HepG2 (cell line): ENCODE measurements around the gene G6PC3.

Source experiments
- CTCF ChIP-seq: sonication (generic); formaldehyde crosslinking; IDR thresholded peaks from 2 replicates; pipeline ENCODE4 v1.5.0; 2020; ENCODE audit warnings: mild to moderate bottlenecking, missing genetic modification reagents, moderate library complexity
- JUN ChIP-seq: sonication (generic); formaldehyde crosslinking; IDR thresholded peaks from 2 replicates; pipeline ENCODE4 v1.4.0; 2020; ENCODE audit warnings: mild to moderate bottlenecking, missing genetic modification reagents
- MXI1 ChIP-seq: IDR thresholded peaks from 3 replicates; pipeline ENCODE4 v1.6.1; 2012; ENCODE audit warnings: low read depth, low read length, inconsistent platforms, borderline replicate concordance
- NCOR1 ChIP-seq: fragments of 200-600 bp; sonication (generic); IDR thresholded peaks from 2 replicates; pipeline ENCODE4 v1.7.0; 2017; ENCODE audit warnings: antibody characterized with exemption, low read length, borderline replicate concordance
- ZNF12 ChIP-seq: sonication (generic); formaldehyde crosslinking; IDR thresholded peaks from 2 replicates; pipeline ENCODE4 v1.5.0; 2020; ENCODE audit warnings: missing genetic modification reagents
- ZNF17 ChIP-seq: sonication (generic); formaldehyde crosslinking; IDR thresholded peaks from 2 replicates; pipeline ENCODE4 v1.5.0; 2020; ENCODE audit warnings: mild to moderate bottlenecking, missing genetic modification reagents
- ZNF883 ChIP-seq: sonication (generic); formaldehyde crosslinking; IDR thresholded peaks from 2 replicates; pipeline ENCODE4 v1.5.1; 2020; ENCODE audit warnings: mild to moderate bottlenecking, missing genetic modification reagents; ENCODE audit errors: not compliant biosample characterization
- TF ChIP-seq, protein P1 (sequence below): IDR thresholded peaks from 2 replicates; pipeline ENCODE4 v1.6.1; 2012; ENCODE audit warnings: inconsistent platforms

DNA sequence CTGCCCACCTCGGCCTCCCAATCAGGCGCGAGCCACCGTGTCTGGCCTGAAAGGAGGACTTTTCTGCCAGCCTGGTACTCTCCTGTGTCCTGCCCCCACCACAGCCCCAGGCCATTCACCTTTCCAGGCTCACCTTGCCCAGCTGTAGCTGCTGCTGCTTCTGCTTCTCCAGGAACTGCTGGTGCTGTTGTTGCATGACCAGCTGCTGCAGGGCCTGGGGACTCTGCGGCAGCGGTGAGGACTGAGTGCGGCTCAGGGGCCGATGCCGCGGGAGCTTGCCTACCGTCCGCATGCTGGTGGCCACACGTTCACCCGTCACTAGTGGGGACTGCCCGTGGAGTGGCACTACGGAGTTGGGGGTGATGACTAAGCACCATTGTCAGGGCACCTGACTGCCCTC, 17.7 kb downstream of the G6PC3 start:
- TF ChIP-seq ZNF17 (CRISPR knock-in tag) (no peak), CTCF (CRISPR knock-in tag) (no peak), MXI1 (no peak), ZNF883 (CRISPR knock-in tag) (no peak), ZNF12 (CRISPR knock-in tag) (no peak), NCOR1 (no peak), JUN (CRISPR knock-in tag) (no peak)
- TF ChIP-seq, protein P1, sequence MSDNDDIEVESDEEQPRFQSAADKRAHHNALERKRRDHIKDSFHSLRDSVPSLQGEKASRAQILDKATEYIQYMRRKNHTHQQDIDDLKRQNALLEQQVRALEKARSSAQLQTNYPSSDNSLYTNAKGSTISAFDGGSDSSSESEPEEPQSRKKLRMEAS, result no peak
